Panc1 (cell line): Measurements from ENCODE around the gene COMMD10.

Source experiments
- CTCF ChIP-seq: fragments of 450-650 bp; IDR thresholded peaks from 2 replicates; pipeline ENCODE4 v1.5.1; 2017; ENCODE audit warnings: mild to moderate bottlenecking
- POLR2AphosphoS5 ChIP-seq: IDR thresholded peaks from 2 replicates; pipeline ENCODE4 v1.6.1; 2012; ENCODE audit warnings: mild to moderate bottlenecking, low read depth, low read length, moderate library complexity
- REST ChIP-seq, 2 experiments: IDR thresholded peaks; 2 replicates each; pipeline ENCODE4 v1.6.1; 2011 to 2012; ENCODE audit warnings: low read depth in 2 of 2, control low read depth in 1 of 2, low read length in 1 of 2, mild to moderate bottlenecking in 1 of 2, moderate library complexity in 1 of 2; ENCODE audit not compliant: insufficient read depth in 1 of 2
- SIN3A ChIP-seq: IDR thresholded peaks from 2 replicates; pipeline ENCODE4 v1.6.1; 2012; ENCODE audit warnings: low read depth, mild to moderate bottlenecking, low read length, moderate library complexity, borderline replicate concordance; ENCODE audit not compliant: insufficient read depth
- TCF7L2 ChIP-seq: IDR thresholded peaks from 2 replicates; pipeline ENCODE4 v1.6.1; 2011; ENCODE audit warnings: mild to moderate bottlenecking, low read depth, low read length, inconsistent platforms

- TF ChIP-seq CTCF = peak; percentile 78
- no peak for TF ChIP-seq POLR2AphosphoS5
- TF ChIP-seq SIN3A = no peak
- TF ChIP-seq REST (IDR thresholded peaks at IDR 0.05; ENCODE audit: insufficient read depth in 1 of 2, low read depth in 2 of 2, low read length in 1 of 2) = no peak
- no peak for TF ChIP-seq TCF7L2
Measured at GRCh38 chr5:116068028-116068632, 16.7 kb upstream of the COMMD10 start.
